ENCODE measurements around the gene TIPIN.
"Not testable (repeated sequence)": the region's sequence is repeated elsewhere in the genome, so short reads cannot be mapped to it uniquely, and the experiment has no call there.

Gene TIPIN
- 8.3 to 50.1 reads per million in 2 experiments for total RNA-seq

GRCh38 chr15:66356359-66357236 lies at the start of gene TIPIN:
TSS of gene TIPIN (minus strand) at chr15:66356685. CDS start at chr15:66352947, 3,738 bp downstream.
- DNase-seq (ENCODE audit: low read depth): peak; percentile 97

- no peak for DNase-seq (ENCODE audit: low read depth)
Measured at GRCh38 chr15:66405615-66406014, 49.1 kb upstream of the TIPIN start.

- DNase-seq (ENCODE audit: low read depth): no peak
Measured at GRCh38 chr15:66405007-66405406, 48.5 kb upstream of the TIPIN start.

- DNase-seq (ENCODE audit: low read depth): no peak
Measured at GRCh38 chr15:66404532-66404931, 48.0 kb upstream of the TIPIN start.

GRCh38 chr15:66404122-66404521 lies 47.6 kb upstream of the TIPIN start:
- DNase-seq (ENCODE audit: low read depth): no peak

GRCh38 chr15:66403323-66403722 lies 46.8 kb upstream of the TIPIN start:
- DNase-seq (ENCODE audit: low read depth): no peak

GRCh38 chr15:66402761-66403284 lies 46.3 kb upstream of the TIPIN start:
- DNase-seq (ENCODE audit: low read depth): no peak

- no peak for DNase-seq (ENCODE audit: low read depth)
Measured at GRCh38 chr15:66401130-66402021, 44.9 kb upstream of the TIPIN start.

GRCh38 chr15:66400351-66400774 lies 43.9 kb upstream of the TIPIN start:
- DNase-seq (ENCODE audit: low read depth): no peak

GRCh38 chr15:66399276-66399675 lies 42.8 kb upstream of the TIPIN start:
- DNase-seq (ENCODE audit: low read depth): no peak

- DNase-seq (ENCODE audit: low read depth): no peak
Measured at GRCh38 chr15:66394915-66395314, 38.4 kb upstream of the TIPIN start.

- no peak for DNase-seq (ENCODE audit: low read depth)
Measured at GRCh38 chr15:66394472-66394871, 38.0 kb upstream of the TIPIN start.

GRCh38 chr15:66393037-66393436 lies 36.6 kb upstream of the TIPIN start:
- not testable (repeated sequence) for DNase-seq (ENCODE audit: low read depth)

GRCh38 chr15:66390678-66391077 lies 34.2 kb upstream of the TIPIN start:
- DNase-seq (ENCODE audit: low read depth): no peak

- DNase-seq (ENCODE audit: low read depth): no peak
Measured at GRCh38 chr15:66389859-66390381, 33.4 kb upstream of the TIPIN start.

GRCh38 chr15:66389098-66389858 lies 32.8 kb upstream of the TIPIN start:
- no peak for DNase-seq (ENCODE audit: low read depth)

GRCh38 chr15:66388576-66388975 lies 32.1 kb upstream of the TIPIN start:
- no peak for DNase-seq (ENCODE audit: low read depth)

GRCh38 chr15:66388043-66388363 lies 31.5 kb upstream of the TIPIN start:
- no peak for DNase-seq (ENCODE audit: low read depth)

- peak; percentile 56 for DNase-seq (ENCODE audit: low read depth)
Measured at GRCh38 chr15:66387163-66388042, 30.9 kb upstream of the TIPIN start.
